HG03280 (cell line): ENCODE measurements around the gene FOXP1.

ENCODE experiments used
- ATAC-seq: cut with Tn5 transposase; IDR thresholded peaks from one replicate; pipeline ENCODE4 v1.9.1; 2021; ENCODE audit warnings: mild to moderate bottlenecking, moderate library complexity; ENCODE audit not compliant: unreplicated experiment

Gene FOXP1

DNA sequence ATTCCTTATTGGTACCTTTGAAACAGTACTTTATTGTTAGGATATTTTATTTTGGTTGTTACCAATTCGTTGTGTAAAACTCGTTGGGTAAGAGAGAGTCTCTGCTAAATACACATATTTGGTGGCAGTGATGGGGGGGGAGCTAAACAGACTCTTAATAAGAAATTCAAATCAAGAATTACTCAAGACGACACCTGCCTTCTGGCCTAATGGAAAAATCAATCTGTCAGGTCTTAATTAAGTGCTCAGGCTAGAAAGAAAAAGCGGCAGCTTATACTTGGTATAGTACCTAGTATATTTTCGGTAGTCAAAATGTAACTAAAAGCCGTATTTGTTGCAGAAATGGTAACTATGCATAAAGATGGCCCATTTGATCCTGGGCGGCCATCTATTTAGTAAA lies 18.2 kb downstream of the FOXP1 start:
- ATAC-seq: no peak

DNA sequence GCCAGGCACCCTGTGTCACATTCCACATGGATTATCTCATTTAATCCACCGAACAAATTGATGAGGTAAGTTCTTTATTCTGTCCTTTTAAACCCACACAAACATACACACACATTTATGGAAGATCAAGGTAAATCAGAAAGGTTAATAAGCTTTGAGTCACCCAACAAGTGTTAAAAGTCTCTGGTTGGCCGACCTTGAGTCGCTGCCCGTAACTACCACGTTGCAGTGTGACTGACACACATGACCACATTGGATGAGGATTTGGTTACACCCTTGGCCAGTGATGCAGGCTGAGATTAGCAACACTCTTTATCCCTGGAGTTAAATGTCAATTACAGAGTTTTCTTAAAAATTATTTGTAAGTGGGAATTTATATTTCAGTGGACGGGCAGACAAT lies 19.2 kb downstream of the FOXP1 start:
- peak; percentile 23 for ATAC-seq

DNA sequence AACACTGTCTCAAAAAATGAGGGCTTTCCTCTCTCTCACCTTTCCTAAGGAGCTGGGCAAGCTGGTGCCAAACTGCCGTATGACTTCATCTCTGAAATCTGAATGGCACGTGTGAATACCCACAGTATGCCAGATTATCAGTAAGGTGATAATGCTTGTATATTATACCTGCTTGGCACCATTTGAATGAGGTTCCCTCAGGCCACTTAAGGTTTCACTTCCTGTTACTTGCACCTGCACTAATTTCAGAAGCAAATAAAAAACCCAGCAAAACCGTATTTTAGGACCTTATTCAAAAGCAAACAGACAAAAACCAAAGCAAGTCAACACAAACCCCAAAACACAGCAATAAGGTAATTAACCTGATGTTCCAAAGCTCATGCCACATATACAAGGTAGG lies 19.7 kb downstream of the FOXP1 start:
- ATAC-seq: peak; percentile 91

DNA sequence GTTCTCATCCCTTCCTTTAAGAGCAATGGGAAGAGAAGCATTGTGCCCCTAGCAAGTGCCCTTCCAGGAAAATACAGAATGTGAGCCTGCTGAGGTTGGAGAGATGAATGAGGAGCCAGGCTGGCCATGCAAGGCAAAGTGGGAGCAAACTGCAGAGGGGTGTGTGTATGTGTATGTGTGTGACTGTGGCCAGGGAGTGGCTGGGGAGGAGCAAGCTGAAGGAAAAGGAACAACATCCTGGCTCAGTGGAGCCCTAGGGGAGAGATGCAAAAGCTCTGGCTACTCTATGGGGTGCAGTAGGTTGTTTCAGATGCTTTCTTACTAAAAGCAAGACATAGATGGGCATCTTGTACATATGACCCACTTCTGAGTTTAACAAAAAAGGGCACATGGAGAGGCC lies 20.6 kb downstream of the FOXP1 start:
- no peak for ATAC-seq

DNA sequence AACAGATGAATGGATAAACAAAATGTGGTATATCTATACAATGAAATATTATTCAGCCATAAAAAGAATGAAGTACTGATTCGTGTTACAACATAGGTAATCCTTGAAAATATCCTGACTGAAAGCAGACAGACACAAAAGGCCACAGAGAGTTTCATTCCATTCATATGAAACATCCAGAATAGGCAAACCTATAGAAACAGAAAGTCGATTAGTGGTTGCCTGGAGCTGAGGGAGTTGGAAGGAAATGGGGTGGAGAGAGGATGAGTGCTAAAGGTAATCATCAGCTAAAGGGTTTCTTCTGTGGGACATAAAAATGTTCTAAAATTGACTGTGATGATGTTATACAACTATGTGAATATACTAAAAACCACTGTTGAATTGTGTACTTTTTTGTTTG lies 22.9 kb downstream of the FOXP1 start:
- ATAC-seq: no peak

DNA sequence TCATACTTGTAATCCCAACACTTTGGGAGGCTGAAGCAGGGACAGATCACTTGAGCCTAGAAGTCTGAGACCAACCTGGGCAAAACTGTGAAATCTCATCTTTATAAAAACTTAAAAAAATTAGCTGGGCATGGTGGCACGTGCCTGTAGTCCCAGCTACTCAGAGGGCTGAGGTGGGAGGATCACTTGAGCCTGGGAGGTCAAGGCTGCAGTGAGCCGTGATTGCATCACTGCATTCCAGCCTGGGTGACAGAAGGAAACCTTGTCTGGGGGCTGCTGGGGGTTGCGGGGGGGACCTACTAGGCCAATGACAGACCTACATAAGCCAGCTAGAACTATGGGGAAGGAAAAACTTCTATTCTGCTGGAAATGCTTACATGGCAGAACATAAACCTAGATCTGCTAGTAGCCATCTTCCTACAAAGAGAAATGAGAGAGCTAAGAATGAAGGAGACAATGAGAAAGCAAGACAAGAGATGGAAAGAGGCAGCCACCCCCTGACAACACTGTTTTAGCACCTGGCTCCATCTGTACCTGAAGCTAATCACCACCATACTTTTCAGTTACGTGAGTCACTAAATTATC lies 23.9 kb downstream of the FOXP1 start:
- ATAC-seq: no peak

DNA sequence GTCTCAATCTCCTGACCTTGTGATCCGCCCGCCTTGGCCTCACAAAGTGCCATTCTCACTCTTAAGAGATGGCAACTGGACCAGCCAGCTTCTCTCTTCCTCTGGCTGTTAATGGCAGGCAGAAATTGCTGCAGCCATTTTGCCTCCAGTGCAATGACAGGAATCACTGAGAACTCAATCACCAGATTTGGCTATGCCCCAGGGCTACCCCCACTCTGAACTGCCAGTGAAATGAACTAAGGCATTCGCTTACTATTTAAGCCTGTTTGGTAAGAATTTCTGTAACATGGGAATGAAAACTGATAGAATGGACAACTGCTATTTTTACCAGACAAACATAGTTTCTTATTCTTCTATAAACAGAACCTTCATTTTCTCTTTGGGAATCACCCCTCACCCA lies 24.5 kb downstream of the FOXP1 start:
- no peak for ATAC-seq

DNA sequence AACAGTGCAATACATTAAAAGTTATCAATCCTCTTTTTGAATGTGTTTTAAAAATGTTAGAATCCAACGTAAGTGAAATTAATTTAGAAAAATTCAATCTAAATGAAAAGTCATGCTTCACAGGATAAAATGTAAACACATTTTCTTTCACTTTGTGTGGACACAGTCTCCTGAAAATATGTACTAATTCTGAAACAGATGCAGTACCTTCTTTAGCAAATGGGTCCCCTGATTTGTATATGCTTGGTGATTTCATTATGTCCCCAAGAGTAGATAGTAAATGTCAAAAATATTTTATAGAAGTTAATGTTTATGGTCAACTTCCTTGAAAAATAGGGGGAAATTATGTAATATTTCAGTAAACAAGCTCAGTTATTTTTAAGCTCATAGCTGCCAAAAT lies 28.9 kb downstream of the FOXP1 start:
- ATAC-seq: no peak

DNA sequence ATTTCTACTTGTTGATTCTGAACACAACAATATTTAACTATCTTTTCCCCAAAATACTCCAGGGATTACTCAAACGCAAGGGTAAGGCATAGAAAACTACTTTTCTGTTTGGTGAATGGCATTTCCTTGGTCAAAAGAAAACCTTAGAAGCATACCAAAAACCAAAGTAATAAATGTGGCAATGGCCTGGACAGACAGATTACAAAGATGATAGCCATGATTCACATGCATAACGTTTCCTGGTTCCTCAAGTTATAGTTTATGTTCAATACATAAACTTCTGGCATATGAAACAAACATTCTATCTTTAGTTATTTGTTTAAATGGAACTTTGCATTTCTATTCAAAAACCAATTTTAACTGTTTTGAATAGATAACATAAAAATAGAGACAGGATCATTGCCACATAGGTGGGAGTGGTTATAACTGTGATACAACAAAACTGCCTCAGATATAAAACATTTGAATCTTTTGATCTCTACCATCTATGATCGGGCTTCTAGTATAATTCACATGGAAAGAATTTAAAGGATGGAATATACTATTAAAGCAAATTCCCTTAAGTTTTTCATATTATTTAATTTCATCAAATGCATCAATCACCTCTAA lies 32.1 kb downstream of the FOXP1 start:
- ATAC-seq: no peak

DNA sequence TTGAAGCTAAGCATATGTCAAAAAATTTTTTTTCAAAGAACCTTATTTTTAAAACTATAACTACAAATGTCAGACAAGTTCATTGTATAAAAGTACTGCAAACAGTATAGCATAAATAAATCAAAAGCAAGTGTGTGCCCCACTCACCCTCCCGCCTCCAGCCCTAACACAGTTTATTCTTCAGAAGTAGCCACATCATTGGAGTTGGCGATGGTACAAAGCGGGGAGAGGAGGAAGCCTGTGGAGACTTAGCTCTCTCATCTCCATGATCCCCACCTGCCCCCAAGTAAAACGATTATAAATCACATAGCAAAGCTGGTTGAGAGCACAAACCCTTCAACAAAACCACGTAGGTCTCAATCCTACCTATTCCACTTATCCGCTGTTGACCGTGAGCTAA lies 33.6 kb downstream of the FOXP1 start:
- no peak for ATAC-seq

DNA sequence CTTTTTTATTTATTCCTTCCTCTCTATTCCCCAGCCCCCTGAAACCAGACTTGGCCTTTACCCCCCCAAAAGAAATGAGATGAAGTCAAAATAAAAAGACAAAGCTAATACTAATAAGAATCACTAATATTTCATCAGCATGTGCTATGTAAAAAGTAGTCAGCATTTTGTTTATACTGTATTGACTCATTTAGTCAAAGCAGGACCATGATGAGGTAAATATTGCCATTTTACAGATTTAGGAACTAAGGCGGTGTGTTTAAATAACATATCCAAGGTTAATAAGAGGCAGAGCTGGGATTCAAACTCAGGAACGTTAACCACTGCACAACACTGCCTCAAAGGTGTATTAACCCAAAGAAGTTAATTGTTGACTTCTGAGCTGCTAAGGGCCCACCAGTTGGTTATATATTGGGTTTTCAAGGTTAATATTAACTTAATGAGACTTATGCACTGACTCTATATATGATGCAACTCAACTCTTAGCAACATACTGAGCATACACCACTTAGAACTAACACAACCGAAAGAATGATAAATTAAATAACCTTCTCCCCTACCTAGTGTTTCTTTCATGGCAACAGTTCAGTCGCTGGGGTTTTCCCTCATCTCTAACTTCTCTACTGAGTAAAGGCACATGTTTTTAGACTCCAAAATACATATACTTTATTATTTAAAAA lies 34.7 kb downstream of the FOXP1 start:
- ATAC-seq: no peak

DNA sequence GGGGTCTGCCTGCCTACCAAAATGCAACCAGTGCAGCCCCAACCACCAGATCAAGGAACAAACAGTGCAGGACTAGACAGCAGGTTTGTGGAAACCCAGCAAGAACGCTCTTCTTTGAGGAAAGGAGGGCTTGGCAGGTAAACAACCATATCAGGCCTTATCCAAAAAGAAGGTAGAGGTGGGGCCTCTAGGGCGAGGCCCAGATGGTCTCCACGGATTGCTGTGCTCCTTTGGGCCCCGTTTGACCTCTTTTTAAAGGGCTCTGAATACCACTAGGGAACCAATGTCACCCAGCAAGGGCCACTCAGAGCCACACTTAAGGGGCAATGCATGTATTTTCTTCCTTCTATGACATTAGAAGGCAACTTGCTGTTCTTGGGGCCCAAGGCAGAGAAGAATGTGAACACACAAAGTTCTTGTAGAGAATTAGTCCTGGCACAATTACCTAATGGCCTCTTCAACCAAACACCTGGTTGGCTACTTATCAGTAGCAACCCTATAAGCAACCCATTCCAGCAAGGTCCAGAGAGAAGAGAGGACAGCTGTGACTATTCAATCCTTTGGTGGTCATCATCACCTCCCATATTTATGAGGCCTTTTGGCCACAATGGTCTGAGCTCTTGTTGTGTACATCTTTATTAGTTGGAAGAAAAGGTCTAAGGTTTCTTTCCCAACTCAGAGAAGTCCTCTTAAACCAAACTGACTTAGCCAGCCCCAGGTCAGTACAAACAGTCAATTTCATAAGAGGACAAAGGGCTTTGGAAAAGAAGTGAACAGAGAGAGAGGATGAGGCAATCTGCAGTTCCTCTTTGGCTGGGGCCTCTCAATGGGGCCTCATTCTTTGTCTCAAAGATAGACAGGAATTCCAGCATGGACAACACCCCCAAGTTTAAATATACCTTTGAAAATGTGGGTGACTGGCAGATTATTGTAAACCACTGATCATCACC lies 36.0 kb downstream of the FOXP1 start:
- no peak for ATAC-seq

DNA sequence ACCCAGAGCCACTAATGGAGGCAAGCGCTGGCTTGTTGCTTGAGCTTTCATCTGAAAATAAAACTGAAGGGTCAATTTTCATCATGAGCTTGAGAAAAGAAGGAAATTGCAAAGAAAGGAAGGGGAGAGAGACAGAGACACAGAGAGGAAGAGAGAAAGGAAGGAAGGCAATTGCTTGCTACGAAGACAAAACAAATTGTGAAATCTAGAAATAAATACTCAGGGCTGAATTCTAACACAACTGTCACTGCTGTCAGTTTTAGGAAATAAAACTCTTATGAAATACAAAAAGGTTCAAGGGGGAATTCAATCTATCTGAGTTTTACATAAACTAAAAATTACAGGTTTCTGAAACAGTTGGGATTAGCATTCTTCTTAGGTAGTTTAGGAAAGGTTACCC lies 36.7 kb downstream of the FOXP1 start:
- no peak for ATAC-seq

DNA sequence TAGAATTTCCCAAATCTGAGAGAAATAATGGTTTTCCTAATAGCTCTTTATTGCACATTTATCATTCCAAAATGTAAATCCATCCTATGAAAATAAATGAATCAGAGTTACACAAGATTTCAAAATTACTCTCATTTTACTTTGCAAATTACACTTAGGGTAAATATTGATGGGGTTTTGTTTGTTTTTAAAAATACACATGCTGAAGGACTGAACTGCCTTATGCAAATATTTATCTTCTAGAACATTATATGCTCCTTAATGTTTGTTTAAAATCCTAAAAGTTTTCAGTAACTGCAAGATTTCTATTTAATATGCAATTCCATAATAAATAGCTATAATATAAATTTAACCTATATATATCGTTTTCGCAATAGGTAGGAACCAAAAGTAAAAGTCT lies 38.2 kb downstream of the FOXP1 start:
- ATAC-seq: no peak

DNA sequence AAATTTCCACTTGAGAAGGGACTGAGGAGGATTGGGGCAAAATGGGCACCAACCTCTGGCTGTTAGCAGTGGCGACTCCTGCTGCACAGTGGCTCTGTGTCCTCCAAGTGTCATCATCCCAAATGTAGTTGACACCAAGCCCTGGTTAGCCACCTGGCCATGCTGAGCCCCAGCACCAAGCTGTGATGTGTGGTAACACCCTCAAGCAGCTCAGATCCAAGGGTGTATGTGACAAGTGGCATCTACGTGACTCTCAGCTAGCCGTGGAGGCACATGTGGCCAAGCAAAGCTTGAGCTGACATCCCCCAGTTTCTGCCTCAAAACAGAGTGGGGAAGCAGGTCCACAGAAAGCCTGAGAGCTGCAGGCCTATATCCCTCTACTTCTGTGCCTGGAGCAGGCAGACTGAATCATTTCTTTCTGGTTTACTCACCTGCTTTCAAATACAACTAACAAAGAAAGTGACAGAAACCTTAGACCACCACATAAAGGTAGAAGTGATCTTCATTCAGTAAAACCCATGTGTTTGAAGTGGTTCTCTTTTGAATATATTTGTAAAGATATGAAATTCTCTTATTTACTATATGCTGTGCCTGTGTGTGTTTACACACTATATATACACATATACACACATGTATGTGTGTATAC lies 40.0 kb downstream of the FOXP1 start:
- no peak for ATAC-seq

DNA sequence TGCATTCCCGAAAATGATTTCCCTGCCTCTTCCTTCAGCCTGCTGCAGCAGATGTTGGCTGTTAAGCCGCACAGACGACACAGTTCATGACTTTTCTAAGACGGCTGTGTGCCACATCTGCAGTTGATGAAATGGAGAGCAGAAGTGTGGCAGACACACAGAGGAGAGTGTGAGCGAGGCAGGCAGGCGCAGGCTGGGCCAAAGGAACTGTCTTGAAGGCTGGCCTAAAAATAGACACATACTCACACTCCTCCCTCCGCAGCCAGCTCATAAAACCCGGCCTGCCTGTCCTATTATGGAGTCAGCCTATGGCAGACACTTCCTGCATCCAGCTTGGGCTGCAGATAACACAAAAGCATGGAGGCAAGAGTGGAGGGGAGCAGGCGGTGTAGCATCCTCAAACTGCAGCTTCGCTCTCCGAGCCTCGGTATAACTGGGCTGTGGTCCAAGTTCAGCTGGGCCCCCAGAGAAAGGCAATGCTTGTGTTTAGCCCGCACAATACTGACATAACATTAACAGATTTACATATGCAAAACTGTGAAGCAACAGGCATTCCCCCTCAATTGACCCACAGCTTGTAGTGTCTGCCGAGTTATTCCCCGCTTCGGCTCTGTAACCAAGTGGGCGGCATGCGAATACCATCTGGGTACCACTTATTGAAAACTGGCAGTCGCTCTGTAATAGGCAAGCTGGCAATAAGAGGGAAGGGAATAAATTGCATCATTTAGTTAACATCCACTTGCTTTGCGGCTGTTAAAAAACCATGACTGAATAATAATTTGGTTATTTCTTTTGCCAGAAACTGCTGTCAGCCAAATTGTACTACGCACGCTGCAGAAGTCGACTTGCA lies 40.8 kb downstream of the FOXP1 start:
- peak; percentile 49 for ATAC-seq

DNA sequence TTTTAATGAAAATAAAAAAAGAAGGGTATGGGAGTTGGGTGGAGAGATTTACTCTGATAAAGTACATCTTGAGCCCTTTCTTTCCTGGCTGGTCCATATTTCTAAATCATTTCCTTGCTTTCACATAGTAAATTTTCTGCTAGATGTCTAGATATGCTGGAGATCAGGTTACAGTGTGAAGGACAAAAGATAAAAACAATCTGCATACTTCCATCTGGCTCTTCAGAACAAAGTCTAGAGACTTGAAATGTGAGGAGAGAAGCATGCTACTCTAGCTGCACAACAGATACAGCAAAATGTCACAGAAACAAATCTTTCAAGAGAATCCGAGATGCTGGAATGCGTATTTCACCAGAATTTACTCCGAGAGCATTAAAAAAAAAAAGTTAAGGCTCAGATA lies 42.2 kb downstream of the FOXP1 start:
- ATAC-seq: no peak

DNA sequence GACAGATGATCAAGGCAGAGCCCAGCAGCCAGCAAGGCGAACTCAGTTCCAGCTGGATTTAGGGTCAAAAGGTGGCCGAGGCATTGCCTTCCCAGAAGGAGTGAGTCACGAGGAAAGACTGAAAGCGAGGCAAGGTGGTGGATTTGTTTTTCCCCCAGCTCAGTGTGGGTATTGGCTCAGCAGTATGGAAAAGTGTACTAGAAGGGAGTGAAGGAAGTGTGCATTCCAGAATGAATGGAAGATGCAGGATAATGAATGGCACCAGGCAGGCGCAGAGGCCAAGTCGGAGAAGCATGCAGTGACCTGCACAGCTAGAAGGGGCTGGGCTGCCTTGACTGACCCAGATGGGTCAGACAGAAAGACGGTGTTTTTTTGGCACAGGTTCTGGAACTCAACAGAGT lies 46.3 kb downstream of the FOXP1 start:
- ATAC-seq: no peak

DNA sequence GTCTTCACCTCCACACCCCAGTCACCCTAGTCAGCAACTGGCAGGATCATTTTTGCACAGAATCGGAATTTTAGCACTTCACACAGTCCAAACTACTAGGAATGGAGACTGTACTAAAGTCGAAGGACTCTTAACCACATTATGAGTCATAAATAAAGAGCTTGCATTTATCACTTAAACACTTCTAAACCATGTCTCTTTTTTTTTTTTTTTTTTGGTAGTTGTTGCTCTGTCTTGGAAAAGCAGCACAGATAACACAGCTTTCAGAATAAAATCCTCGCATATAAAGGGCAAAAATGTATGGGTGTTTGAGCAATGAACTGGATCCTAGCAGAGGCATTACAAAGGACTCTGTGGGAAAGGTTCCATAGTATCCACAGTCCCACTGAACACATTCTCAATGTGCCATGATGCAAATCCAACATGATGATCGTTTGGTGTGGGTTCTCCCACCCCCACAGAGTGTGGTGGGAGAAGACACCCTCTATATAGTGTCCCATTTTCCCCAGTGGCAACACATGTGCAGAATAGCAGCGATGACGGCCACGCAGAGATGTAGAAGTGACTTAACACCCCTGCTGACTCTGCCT lies 47.1 kb downstream of the FOXP1 start:
- no peak for ATAC-seq

DNA sequence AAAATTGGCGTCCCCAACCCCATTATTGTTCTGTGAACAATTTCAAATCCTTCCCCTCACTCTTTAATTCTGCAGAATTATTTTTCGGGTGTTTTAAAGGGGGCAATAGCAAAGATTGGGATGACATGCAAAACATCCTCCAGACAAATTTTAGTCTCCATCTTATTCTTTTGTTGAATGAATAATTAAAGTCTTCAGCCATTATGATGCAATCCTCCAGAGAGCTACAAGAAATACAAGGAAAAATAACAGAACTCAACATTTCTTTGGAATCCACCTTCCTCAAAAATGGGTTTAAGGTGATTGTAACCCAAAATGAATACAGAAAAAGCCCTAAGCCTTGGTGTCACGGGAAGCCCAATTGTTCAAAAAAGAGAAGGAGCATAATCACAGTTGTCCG lies 49.9 kb downstream of the FOXP1 start:
- ATAC-seq: no peak
